Ishikawa (cell line): ENCODE data around the gene YRDC.
A peak's percentile ranks its signal among the peaks of the same experiment; 100 is the strongest.

Experiments used
- CEBPB ChIP-seq: IDR thresholded peaks from 2 replicates; pipeline ENCODE4 v1.6.1; 2012
- CREB1 ChIP-seq: IDR thresholded peaks from 2 replicates; pipeline ENCODE4 v1.6.1; 2012; ENCODE audit warnings: low read depth
- EGR1 ChIP-seq: IDR thresholded peaks from 2 replicates; pipeline ENCODE4 v1.6.1; 2012
- EP300 ChIP-seq: IDR thresholded peaks from 2 replicates; pipeline ENCODE4 v1.6.1; 2012; ENCODE audit warnings: borderline replicate concordance
- FOXM1 ChIP-seq: IDR thresholded peaks from 2 replicates; pipeline ENCODE4 v1.6.1; 2012; ENCODE audit warnings: low read depth, borderline replicate concordance
- NFIC ChIP-seq: IDR thresholded peaks from 2 replicates; pipeline ENCODE4 v1.6.1; 2012
- RAD21 ChIP-seq: IDR thresholded peaks from 2 replicates; pipeline ENCODE4 v1.6.1; 2012; ENCODE audit warnings: low read depth
- TAF1 ChIP-seq: IDR thresholded peaks from 2 replicates; pipeline ENCODE4 v1.6.1; 2012; ENCODE audit warnings: low read depth, mild to moderate bottlenecking
- TCF12 ChIP-seq: IDR thresholded peaks from 2 replicates; pipeline ENCODE4 v1.6.1; 2012; ENCODE audit warnings: low read depth
- TEAD4 ChIP-seq: IDR thresholded peaks from 2 replicates; pipeline ENCODE4 v1.6.1; 2012
- YY1 ChIP-seq: IDR thresholded peaks from 2 replicates; pipeline ENCODE4 v1.6.1; 2012; ENCODE audit warnings: low read depth
- ZBTB7A ChIP-seq: IDR thresholded peaks from 2 replicates; pipeline ENCODE4 v1.6.1; 2012; ENCODE audit warnings: low read depth
- TF ChIP-seq, protein P1 (sequence below): IDR thresholded peaks from 2 replicates; pipeline ENCODE4 v1.6.1; 2012
- TF ChIP-seq, protein P2 (sequence below): IDR thresholded peaks from 2 replicates; pipeline ENCODE4 v1.6.1; 2012; ENCODE audit warnings: low read depth, mild to moderate bottlenecking

YRDC gene

DNA sequence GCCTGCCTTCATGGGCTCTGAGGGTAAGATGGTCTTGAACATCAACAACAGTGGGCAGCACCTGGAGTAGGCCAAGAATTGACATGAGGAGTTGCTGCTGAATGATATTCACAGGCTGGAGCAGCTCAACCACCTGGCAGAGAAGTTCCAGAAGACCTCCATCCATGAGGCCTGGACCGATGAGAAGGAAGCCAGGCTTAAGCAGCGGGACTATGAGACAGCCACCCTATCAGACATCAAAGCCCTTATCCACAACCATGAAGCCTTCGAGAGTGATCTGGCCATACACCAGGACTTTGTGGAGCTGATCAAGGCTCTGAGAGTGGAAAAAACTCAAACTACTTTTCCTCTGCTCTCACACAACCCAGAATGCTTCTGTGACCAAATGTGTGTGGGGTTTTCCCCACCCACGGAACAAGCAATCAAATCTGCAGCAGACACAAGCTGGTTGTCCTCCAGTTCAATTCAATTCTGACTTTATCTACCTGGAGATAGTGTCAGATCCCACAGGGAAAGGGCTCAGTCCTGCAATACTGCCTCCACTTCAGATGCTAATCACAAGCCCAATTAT lies 31.0 kb downstream of the YRDC start:
- TF ChIP-seq RAD21 (no peak), ZBTB7A (no peak)
- TF ChIP-seq, protein P1, sequence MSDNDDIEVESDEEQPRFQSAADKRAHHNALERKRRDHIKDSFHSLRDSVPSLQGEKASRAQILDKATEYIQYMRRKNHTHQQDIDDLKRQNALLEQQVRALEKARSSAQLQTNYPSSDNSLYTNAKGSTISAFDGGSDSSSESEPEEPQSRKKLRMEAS, result no peak

DNA sequence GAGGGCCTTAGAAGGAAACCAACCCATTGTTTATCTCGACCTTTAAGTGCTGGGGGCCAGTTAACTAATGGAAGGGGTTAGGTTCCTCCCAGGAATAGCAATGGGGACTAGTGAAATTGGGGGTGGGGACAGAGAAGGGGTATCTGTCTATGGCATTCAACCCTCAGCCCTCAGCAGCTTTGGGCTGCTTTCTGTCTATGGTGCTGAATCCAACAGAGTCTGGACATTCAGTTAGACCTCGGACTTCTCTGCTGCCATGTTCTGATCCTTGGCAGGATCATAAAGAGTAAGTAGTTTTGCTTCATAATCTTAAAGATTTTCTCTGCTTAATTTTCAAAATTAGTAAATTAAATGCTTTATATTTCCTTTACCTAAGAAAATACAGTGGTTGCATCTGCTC lies 40.5 kb downstream of the YRDC start:
- TF ChIP-seq RAD21 (no peak), TCF12 (no peak)
- TF ChIP-seq, protein P2, sequence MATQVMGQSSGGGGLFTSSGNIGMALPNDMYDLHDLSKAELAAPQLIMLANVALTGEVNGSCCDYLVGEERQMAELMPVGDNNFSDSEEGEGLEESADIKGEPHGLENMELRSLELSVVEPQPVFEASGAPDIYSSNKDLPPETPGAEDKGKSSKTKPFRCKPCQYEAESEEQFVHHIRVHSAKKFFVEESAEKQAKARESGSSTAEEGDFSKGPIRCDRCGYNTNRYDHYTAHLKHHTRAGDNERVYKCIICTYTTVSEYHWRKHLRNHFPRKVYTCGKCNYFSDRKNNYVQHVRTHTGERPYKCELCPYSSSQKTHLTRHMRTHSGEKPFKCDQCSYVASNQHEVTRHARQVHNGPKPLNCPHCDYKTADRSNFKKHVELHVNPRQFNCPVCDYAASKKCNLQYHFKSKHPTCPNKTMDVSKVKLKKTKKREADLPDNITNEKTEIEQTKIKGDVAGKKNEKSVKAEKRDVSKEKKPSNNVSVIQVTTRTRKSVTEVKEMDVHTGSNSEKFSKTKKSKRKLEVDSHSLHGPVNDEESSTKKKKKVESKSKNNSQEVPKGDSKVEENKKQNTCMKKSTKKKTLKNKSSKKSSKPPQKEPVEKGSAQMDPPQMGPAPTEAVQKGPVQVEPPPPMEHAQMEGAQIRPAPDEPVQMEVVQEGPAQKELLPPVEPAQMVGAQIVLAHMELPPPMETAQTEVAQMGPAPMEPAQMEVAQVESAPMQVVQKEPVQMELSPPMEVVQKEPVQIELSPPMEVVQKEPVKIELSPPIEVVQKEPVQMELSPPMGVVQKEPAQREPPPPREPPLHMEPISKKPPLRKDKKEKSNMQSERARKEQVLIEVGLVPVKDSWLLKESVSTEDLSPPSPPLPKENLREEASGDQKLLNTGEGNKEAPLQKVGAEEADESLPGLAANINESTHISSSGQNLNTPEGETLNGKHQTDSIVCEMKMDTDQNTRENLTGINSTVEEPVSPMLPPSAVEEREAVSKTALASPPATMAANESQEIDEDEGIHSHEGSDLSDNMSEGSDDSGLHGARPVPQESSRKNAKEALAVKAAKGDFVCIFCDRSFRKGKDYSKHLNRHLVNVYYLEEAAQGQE, result peak; percentile 62; the same call in 1 of the 2 replicates

DNA sequence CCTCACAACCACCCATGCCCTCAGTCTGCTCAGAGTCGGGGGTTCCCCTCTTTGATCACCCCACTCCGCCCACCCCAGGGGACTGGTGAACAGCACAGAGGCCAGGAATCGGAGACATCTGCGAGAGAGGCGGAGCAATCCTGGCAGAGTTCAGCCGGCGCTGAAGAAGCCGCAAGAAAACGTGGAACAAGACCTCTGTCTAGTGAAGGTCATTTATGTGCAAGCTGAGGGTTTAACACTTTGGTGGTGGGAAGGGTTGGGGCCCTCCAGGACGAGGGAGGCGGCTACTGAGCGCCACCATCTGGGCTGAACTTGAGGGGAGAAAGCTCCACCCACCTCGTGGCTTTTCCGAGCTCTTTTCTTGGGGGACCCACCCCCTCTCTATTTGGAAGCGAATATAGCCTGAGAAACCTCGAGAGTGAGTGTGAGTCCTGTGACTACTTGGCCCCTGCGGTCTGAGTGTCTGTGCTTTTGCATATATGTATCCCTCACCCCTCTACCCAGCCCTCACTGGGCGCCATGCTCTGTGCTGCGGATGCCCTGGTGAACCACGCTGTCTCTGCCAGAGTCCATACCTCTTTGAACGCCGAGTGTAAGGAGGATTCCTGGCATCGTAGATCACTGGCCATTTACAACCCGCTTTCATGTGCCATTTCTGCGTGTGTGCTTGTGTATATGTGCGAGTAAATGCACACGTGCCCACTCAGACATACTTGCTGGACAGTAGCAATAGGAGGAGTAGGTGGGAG lies 41.9 kb downstream of the YRDC start:
- TF ChIP-seq, protein P2, result 0 out of 2 replicates have a peak, but pooled peaks have one; percentile 18
- TF ChIP-seq TEAD4, result no peak
- peak; percentile 36 for TF ChIP-seq RAD21
- no peak for TF ChIP-seq FOXM1
- TF ChIP-seq TAF1, result no peak

DNA sequence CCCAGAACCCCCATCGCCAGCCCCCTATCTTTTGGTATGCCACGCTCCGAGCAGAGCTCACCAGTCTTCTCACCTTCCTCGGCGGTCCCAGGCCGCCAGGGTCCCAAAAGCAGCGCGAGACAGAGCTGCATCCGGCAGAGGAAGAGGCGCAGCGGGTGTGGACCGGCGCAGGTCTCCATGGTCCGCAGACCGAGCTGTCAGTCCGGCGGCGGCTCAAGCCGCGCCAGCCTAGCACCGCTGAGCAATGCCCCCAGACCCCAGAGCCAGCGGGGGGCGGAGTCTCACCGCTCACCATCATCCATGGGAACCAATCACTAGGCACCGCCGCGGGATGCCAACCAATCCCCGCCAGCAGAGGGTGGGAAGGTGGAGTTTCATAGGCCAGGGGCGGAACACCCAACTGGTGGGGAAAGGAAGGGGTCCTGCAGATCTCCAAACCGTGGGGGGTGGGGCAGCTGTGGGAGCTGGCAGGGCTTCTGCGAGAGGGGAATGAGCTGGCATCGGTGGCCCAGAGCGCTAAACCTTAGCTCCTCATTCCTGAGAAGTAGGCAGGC lies 43.0 kb downstream of the YRDC start, which contains the start of gene EPHA10:
Gene EPHA10, minus strand, starts transcription at position 233 of the 554 bp plus-strand sequence. Its CDS starts 54 bp downstream, at position 179.
- TF ChIP-seq YY1, result no peak
- no peak for TF ChIP-seq TEAD4
- no peak for TF ChIP-seq CREB1
- TF ChIP-seq EP300, result no peak
- TF ChIP-seq ZBTB7A, result no peak
- no peak for TF ChIP-seq EGR1
- no peak for TF ChIP-seq TCF12

DNA sequence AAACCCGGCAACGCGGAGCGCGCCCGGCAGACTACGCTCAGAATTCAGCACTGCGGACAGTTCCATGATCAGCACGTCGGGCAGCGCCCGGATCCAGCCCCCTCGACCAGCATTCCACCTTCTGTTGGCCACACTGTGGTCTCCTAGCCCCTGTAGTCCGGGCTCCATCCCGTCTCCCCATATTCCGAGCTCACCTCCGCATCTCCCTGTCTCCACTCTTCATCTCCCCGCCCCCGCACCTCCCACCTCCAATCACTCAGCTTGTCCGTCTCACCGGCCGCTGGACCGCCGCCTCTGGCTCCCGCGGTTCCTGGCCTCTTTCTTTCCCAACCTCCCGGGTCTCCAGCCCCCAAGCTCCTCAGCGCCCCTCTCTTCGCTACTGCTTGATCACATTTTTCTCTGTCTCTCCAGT lies 43.6 kb downstream of the YRDC start:
- TF ChIP-seq ZBTB7A, result peak; percentile 61; the same call in 1 of the 2 replicates
- TF ChIP-seq, protein P2, result peak; percentile 99
- TF ChIP-seq TEAD4, result peak; percentile 34; the same call in 1 of the 2 replicates
- TF ChIP-seq TCF12, result no peak
- TF ChIP-seq, protein P1, result peak; percentile 32; the same call in 1 of the 2 replicates

DNA sequence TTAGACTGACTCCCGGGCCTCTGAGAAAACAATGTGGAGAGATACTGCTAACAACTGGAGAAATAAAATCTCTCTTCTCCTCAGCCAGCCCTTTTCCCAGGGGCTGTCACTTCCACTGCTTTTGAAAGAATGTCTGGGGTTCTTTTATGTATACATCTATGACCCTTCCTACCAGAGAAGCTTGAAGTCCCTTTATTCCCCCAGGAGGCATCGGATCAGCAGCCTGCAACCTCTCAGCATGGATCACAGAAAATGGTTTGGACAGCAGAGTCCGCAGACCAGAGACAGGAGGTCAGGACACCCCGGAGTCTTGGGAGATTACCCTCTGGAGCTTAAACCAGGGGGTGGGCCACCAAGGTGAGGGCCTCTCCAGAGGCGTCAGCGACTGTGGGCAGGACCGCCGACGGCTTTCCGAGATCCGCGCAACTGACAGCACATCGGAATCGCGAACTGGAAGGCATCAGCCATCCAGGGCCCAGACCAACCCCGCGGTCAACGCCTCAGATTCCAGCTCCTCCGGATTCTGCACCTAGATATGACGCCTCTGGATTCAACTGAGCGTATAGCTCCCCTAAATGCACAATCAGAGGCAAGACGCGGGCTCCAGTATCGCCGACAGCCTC lies 44.1 kb downstream of the YRDC start:
- TF ChIP-seq TEAD4 (no peak), CREB1 (no peak), NFIC (no peak), TAF1 (no peak), EGR1 (no peak), CEBPB (no peak)
